NCI-H345 (cell line): ENCODE results near the gene DHRS7B.
"Not testable (repeated sequence)": the region's sequence is repeated elsewhere in the genome, so short reads cannot be mapped to it uniquely, and the experiment has no call there.

Experiments
- DNase-seq: peaks from one replicate; lab custom pipeline; 2025; lab: John Stamatoyannopoulos, UW

The DHRS7B gene

DNA sequence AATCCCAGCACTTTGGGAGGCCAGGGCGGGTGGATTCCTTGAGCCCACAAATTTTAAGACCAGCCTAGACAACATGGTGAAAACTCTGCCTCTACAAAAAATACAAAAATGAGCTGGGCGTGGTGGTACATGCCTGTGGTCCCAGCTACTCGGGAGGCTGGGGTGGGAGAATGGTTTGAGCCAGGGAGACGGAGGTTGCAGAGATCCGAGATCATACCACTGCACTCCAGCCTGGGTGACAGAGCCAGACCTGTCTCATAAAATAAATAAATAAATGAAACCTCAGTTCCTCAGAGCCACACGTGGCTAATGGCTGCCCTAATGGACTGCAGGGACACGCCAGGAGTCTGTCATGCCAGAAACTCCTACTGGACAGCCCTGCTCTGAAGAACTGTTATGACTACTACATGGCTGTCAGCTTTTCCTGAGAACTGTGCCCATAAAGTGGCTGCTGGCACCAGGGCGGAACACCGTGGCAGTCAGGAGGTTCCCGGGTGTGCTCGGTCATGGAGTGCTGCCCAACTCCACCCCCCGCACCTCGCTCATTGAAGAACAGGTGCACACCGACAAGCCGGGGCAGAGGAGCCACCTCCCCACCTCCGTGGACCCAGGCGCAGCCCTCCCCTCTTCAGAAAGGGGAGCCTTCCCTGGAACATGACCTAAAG is 82.9 kb downstream of the DHRS7B start:
- peak; percentile 39 for DNase-seq

DNA sequence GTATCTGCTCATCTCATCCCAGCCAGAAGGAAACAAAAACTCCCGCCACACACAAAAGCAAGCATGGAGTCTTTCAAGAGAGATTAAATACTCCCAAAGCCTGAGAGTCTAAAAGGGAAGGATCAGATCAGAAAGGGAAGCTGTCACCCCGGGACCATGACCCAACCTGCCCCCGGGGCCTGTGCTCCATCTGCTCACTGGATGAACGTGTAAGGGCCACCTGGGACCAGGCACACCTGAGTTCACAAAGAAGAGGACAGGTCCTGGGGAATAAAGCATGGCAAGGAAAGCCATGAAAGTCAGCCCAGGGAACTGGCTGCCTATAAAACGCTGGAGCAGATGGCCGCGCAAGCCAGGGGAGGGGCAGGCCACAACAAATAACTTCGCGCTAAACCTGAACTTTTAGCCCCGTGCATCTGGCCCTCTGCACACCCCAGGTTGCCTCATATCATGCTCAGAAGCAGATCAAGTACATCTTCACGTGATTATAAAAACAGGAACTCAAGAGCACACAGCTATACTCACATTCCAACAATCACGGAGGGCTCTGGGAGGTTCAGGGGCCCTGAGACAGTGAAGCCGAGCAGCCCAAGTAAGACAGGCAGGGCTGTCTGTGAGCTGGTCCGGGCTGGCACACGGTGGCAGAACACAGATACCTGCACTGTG is 83.8 kb downstream of the DHRS7B start:
- DNase-seq, result no peak

DNA sequence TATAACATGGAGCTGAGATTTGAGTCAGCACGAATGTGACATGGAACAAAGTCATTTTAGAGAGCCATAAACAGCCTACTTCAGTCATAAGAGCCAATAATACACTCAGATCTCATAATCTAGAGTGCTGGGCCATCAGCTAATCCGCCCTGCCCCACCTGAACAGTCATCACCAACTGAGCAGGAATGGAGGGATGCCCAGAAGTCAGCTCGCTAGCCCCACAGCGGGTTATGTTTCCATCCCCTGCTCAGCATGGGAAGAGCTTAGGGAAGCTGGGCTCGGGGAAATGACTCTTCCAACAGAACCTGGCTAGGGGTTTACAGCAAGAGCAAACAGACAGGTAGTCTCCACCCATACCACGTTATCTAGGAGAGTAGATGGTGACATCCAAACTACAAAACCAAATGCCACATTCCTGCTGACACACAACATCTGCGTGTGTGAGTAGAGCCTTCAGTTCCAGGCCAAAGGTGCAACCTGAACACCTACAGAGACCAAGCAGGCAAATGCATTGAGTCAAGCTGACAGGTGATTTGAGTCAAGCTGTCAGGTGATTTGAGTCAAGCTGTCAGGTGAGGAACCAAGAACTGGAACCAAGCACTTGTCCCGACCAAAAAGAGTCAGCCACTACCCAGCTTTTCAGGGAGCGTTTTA is 85.2 kb downstream of the DHRS7B start:
- no peak for DNase-seq

DNA sequence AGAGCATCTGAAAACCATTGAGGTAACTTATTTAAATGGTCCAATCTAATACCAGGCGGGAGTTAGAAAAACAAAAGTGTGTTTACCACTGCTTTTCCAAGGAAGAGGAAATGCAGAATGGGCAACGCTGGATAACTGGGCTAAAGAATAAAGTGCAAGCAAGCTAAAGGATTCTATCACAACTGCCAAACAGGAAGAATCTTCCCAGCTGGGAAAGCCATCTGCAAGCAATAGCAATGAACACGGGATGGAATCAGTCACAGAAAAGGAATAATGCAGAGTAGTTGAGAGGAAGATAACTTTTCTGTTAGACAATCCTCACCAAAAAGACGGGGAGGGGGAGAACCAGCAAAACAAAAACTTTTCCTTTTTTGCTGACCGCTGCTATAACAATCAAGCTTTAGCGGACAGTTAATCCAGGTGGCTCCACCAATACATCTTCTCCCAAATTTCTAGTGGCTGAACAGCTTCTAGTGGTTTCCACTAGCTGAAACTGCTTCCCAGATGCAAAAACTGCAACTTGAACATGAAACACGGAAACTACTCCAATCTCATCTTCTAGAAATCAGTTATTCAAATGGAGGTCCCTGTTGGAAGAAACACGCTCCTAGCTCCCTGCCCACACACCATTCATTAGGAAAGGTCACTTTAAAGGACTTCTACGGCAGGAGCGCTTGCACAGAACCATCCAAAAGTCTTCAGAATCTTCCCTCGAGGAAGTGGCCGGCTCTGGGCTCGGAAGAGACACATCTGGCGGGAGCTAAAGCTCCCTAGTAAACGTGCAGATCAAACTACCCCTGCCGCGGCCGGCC is 86.3 kb downstream of the DHRS7B start:
- no peak for DNase-seq

DNA sequence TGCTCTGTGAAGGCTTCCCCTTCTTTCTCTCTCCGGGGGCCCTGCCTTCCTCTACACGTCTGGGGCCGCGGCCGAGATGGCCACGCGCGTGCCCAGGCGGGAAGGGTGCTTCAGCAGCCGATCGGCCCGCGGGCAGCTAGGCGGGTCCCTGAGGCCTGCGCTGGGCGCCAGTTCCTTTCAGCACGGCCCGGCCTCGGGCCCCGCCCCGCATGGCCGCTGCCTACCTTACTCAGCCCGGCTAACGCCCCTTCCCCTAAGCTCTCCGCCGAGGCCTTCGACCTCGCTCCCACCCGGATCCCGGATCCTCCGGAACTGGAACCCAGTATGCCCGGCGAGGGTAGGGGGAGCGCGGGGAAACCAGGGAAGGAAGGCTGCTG is 86.9 kb downstream of the DHRS7B start:
- DNase-seq, result no peak

DNA sequence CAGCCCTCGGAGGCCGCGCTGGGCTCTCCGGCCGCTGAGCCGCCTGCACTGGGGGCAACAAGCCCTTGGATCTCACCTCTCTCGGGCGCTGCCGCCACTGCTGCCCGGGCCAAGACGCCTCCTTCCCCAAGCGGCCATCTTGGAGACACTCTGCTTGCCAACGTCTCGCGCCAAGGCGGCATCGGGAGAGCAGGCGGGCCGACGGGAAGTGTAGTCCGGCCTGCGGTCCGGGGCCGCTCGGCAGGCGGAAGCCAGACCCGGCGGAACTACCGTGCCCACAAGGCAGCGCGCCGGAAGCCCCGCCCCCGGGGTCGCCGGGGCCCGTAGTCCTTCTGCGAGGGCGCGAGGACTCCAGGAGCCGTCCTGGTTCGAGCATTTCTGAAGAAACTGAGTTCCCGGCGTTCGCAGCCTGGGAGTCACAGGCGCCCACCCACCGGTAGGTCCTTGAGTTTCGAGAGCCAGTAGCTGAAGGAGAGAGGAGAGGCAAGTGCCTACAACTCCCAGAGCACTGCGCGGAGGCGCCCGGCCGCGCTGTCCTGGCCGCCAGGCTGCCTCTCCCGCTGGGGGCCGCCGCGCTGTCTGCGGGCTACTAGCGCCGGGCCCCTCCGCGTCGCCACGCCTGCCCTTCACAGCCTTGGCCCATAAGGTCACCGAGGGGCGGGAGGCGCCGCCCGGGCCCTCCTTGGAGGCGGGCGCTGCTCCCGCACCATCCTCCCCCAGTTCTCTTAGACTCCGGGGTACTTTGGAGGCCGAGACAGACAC is 87.4 kb downstream of the DHRS7B start, which contains the start of gene TMEM11:
TMEM11 (minus strand) TSS at position 147 of the 762 bp plus-strand sequence; CDS start at position 138, 9 bp downstream.
- peak; percentile 91 for DNase-seq

DNA sequence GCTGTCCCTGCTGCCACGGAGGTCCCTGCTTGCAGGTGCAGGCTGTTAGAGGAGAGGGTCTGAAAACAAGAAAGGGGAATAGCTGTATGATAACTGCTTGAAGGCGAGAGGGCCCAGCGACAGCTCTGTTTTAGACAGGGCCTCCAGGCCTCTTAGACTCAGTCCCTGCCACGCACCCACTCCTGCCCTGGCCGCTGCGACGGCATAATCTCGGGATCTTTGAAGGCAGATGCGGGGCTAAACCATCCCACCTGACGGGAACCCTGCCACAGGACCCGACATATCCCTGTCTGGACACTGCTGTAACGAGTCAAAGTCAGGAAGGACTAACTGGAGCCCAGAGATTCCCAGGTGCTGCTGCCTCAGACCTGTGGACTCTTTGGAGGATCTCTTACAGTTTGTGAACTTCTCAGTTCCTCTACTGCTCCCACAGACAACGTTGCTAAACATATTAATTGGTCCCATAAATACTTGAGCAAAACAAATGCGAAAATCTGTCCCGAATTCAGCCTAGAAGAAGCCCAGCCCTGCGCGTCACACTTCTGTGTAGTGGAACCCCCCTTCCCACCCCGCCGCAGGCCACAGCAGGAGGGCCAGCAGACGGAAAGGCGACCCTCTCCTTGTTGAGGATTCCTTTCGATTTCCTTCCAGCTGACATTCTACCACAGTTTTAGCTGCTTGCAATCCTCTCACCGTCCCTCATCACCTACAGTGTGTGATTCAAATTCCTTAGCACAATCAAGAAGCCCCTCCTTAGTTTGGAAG is 88.2 kb downstream of the DHRS7B start:
- no peak for DNase-seq

DNA sequence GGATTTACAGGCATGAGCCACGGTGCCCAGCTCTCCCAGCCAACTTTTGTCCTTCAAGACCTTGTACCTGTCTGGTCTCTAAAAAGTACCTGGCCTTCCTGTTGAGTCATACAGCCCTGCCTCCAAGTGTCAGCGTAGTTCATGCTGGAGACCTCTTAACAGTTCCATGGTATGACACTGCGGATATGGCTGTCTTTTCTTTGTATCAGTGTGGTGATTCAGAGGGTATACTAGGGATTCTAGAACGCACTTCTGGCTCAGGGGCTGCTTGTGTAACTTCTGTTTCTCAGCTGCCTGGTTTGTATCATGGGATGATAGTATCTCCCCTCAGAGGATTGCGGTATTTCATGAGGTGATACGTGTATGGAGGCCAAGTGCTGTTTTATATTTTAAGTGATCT is 89.2 kb downstream of the DHRS7B start:
- DNase-seq, result no peak

DNA sequence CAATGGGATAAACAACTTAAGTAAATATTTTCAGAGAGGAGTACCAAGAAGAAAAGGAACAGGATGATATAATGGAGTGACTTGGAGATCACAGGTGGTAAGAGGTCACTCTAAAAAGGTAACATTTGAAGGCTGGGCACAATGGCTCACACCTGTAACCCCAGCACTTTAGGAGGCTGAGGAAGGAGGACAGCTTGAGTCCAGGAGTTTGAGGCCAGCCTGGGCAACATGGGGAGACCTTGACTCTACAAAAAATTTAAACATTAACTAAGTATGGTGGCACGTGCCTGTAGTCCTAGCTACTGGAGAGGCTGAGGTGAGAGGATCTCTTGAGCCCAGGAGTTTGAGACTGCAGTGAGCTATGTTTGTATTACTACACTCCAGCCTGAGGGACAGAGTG is 90.6 kb downstream of the DHRS7B start:
- no peak for DNase-seq

DNA sequence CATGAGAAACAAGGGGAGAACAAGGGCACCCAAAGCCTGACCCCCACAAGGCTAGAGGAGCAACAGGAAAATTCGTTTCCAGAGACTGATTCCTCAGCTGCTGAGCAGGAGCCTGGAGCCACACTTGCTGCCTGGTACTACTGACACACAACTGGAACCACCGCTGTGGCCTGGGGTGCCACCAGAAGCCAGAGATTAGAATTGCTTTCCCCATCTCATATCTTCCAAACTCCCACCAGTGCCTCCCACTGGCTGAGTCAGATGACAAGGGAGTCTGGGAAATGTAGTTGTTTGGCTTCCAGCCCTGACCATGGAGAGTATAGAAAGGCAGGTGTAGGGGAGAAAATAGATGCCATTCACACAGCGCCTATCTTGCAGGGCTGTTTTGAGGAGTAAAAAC is 91.3 kb downstream of the DHRS7B start:
- DNase-seq, result no peak

DNA sequence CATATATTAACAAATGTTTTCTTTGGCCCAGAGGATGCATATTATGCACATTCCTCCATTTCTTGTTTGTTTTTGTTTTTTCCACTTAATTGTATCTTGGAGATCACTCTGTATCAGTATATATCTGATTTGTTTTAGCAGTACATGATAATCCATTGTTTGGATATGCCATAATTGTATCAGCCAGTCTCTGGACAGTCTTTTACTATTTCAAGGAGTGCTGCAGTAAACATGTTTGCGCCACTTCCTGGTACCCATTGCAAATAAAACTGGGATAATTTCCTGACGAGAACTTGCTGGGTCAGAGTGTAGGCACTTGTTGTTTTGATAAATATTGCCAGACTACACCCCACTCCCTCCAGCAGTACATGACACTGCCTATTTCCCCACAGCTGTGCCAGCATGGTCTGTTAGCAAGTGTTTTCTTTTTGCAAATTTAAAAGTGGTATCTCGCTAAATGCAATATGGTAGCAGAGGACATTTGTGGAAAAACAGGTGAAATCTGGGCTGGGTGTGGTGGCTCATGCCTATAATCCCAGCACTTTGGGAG is 92.1 kb downstream of the DHRS7B start:
- DNase-seq, result no peak

DNA sequence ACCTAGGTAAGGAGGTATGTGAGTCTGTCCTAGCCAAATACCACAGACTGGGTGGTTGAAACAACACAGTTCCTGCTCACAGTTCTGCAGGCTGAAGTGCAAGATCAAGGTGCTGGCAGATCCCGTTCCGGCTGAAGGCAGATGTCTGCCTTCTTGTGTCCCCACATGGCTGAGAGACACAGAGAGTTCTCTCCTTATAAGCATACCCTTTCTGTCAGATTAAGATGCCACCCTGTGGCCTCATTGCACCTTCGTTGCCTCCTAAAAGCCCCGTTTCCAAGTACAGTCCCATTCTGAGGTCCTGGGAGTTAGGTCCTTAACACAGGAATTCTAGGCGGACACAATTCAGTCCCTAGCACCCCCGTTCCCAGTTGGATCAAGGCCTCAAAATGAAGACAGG is 96.3 kb downstream of the DHRS7B start:
- DNase-seq, result no peak

DNA sequence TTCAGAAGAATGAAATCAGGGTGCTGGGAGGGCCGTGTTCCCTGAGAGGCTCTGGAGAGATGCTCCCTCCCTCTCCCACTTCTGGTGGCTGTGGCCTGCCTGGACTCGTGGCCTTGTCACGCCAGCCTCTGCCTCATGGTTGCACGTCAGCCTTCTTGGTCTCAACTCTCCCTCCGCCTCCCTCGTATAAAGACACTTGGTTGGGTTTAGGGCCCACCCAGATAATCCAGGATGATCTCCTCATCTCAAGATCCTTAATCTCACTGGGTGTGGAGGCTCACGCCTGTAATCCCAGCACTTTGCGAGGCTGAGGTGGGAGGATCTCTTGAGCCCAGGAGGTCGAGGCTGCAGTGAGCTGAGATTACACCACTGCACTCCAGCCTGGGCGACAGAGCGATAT is 100.5 kb downstream of the DHRS7B start:
- DNase-seq, result not testable (repeated sequence)

DNA sequence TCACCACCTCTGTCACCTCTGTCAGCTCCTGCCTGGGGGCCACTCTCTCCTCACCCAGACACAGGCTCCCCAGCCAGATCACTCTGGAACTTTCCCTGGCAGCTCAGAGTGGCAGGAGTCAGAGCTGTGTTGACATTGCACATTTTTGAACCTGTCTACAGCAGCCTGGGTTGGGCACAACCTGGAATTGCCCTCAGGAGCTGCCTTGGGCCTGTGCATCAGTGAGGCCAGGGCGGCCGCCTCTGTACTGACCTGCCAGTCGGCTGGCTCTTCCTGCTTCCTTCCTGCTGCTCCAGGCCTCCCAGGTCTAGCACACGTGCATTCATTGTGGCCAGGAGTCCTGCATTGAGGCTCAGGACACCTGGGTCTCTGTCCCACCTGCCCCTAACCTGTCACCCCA is 101.3 kb downstream of the DHRS7B start:
- DNase-seq, result no peak

DNA sequence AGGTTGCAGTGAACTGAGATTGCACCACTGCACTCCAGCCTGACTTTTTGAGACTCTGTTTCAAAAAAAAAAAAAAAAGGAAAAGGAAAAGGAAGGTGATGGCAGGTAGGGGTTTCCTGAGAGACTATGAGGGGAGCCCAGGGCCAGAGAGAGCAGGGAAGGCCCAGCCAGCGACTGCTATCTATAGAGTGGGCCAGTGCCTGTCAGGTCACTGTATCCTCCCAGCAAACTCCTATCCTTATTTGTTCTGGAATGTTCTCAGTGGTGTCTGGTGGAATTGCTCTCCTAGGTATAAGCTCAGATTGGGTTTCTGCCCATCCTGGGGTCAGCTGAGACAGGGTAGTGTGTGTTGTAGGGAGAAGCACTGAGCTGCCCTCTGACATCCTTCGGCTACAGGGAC is 102.1 kb downstream of the DHRS7B start:
- DNase-seq, result no peak

DNA sequence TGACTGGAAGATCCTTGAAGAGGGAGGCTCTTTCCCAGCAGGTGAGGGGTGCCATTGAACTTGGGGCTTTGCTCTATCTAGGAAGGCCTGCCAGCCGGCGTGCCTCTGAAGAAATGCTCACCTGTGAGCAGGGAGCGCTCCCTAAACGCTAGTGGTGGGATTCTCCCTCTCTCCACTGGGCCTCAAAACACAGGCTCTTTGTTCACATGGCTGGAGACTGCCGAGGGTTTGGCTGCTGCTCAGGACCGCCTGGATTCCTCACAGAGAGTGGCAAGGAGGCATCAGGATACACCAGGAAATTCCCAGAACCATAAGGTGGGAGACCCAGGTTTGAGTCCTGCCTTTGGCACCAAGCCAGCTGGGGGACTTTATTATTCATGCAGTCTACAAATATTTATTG is 104.8 kb downstream of the DHRS7B start:
- no peak for DNase-seq

DNA sequence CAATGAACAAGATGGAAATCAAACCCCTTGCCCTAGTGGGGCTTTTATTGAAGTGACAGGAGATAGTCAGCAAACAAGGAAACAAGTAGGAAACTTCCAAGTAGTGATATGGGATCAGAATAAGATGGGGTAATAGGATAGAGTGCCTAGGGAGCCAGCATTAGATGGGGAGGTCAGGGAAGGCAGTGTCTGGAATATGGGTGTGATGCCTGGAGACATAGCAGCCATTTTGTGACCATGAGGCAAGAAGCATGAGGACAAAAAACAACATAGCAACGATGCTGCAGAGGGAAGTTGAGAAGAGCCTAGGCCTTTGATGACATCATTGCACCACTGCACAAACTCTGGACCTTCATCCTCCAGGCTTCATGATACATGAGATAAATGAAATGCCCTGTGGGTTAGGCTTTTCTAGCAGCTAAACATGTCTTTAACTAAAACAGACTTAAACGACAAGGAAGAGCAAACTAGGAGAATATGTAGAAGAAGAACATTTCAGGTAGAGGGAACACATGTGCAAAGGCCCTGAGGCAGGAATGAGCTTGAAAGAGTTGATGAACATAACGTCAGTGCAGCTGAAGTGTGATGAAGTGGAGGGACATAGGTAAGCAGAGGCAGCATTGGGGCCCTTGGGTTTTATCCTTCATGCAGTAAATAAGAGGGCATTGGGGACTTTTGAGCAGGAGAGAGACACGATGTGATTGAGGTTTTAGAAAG is 105.4 kb downstream of the DHRS7B start:
- no peak for DNase-seq

DNA sequence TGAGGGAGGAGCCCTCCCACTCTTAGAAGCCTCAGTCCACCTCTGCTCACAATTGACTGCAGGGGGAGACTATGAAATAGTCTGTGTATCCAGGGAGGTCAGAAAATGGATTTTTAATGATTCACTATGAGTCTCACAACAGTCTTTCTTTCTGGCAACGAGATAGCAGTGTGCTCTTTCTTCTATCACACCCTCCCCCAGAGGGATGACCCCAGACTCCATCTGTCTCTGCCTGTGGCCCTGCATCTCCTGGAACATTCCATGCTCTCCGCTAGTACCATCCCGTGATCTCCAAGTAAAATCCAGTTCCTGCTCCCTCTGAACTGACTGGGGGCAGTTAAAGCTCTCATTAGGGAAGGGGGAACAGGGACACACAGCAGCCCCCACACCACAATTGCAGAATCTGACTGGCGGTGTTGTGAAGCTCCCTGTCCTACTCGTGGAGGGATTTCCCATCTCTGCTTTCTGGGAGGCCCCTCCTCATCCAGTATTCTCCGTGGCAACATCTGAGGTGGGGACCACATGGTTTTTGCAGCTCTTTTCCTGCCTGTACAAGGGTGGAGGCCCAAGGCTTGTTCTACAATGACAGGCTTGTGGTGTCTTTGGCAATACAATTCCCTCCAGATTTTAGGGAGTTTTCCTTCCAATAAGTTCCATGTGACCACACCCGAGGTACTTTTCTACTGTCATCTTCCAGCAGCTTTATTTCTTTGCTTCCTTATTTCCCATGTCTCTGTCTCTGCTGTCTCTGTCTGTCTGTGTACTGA is 107.0 kb downstream of the DHRS7B start:
- no peak for DNase-seq

DNA sequence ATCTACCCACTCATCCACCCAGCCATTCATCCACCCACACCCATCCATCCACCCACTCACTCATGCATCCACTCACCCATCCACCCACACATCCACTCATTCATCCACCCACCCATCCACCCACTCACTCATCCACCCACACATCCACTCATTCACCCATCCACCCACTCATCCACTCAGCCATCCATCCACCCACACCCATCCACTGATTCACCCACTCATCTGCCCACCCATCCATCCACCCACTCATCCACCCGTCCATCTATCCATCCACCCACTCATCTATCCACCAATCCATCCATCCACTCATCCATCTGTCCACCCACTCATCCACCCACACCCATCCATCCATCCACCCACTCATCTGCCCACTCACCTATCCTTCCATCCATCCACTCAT is 109.2 kb downstream of the DHRS7B start:
- DNase-seq, result no peak
